8988T (cell line): Measurements from ENCODE around the gene NMT2.
"Not testable (repeated sequence)": the region's sequence is repeated elsewhere in the genome, so short reads cannot be mapped to it uniquely, and the experiment has no call there.

Experiments
- DNase-seq: peaks from one replicate; pipeline ENCODE4 v3.0.0; 2011

The NMT2 gene

GRCh38 chr10:15168291-15168785, at the start of gene NMT2:
Gene NMT2, minus strand, starts transcription at chr10:15168693. Its CDS starts 81 bp downstream, at chr10:15168612.
- DNase-seq, result peak; percentile 89

DNA sequence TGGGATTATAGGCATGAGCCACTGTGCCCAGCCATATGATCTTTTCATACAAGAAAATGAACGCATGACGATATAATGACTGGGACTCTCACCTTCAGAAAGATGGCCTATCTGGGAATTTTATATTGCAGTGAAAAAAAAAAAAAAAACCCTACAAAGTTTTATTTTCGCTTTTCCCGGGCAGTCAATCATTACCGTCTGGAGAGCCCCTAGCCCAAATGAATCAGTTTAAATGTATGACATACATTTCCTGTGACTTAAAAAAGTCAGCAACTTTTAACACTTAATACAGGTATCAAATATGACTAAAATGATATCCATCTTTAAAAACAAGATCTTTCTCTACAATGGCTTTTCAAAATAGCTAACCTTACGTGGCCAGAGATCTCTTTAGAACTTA, 48.2 kb upstream of the NMT2 start:
- DNase-seq, result no peak

DNA sequence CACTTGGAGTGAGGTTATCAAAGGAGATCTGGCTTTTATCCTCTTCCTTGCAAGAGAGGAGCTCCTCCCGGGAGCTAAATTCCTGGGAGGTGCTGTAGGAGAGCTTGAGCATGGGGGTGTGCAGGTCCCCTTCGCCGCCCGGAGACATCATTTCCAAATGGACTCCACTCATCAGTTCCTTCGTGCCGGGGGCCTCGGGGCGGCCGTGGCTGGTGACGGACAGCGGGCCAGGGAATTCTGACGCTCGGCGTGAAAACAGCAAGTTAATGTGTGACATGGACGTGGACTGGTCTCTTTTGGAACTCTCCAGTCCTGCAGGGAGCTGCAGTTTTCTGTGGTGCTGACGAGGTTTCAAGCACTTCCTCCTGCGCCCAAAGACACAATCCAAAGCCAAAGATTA, 45.7 kb upstream of the NMT2 start:
- no peak for DNase-seq

- no peak for DNase-seq
Observed at GRCh38 chr10:15213461-15213861, 45.0 kb upstream of the NMT2 start.

DNA sequence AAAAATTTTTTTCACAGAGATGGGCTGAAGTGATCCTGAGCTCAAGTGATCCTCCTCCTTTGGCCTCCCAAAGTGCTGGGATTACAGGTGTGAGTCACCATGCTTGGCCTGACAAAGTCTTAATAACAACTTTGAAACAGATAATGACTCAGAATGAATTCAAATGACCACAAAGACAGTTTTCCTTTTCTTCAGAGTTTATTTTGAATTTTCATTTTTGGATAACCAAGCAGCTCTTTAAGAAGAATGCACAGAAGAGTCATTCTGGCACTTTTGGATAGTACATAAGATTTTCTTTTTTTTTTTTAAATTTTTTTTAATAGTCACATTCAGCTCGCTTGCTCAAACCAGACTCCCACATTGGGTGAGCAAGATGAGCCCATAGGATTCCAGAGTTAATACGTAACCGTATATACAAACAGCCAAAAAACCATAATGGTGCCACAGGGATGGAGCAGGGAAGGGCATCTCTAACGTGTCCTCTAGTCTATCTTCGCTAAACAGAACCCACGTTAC, 43.0 kb upstream of the NMT2 start:
- no peak for DNase-seq

- DNase-seq, result no peak
Observed at GRCh38 chr10:15210521-15210920, 42.0 kb upstream of the NMT2 start.

- DNase-seq, result peak; percentile 51
Observed at GRCh38 chr10:15209827-15210509, 41.5 kb upstream of the NMT2 start.

DNA sequence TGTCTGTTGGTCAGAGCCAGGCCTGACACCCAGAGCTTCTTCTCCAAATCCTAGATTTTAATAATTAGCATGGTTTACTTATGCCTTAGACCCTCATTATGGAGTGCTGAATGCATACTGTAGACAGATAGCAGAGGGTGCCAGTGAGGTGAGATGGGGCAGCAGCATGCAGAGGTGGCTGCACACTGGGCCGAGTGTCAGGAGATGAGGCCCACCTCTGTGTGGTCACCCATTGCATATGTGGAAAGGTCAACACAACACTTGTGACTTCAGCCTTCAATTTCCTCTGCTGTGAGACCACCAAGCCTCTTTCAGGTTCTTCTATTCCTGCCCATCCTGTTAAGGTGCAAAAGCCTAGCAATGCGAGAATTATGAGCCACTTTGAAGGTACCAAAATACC, 39.7 kb upstream of the NMT2 start:
- DNase-seq, result no peak

GRCh38 chr10:15207410-15207809, 38.9 kb upstream of the NMT2 start:
- DNase-seq, result not testable (repeated sequence)

DNA sequence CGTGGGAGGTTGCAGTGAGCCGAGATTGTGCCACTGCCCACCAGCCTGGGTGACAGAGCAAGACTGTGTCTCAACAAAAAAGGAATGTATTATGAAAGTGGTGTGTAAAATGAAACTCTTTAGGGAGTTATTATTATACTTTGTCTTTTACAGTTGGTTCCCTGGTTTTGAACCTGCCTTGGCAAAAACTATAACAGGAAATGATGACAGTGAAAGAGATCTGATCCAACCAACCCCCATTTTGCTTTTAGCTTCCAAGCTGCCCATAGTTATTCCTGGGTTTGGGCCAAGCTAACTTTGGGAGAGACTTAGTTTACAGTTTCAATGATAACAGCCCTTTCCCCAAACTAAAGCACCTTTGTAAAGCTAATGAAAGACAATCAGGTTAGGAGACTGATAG, 34.1 kb upstream of the NMT2 start:
- no peak for DNase-seq

DNA sequence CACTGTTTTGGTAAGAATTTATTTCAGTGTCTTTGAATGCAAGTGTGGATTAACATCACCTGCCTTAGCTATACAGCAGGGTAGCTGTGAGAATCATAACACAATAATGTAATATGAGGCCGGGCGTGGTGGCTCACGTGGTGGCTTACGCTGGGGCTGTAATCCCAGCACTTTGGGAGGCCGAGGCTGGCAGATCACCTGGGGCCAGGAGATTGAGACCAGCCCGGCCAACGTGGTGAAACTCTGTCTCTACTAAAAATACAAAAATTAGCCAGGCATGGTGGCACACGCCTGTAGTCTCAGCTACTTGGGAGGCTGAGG, 33.8 kb upstream of the NMT2 start:
- DNase-seq, result not testable (repeated sequence)

GRCh38 chr10:15201589-15202300, 33.3 kb upstream of the NMT2 start:
- DNase-seq, result no peak

DNA sequence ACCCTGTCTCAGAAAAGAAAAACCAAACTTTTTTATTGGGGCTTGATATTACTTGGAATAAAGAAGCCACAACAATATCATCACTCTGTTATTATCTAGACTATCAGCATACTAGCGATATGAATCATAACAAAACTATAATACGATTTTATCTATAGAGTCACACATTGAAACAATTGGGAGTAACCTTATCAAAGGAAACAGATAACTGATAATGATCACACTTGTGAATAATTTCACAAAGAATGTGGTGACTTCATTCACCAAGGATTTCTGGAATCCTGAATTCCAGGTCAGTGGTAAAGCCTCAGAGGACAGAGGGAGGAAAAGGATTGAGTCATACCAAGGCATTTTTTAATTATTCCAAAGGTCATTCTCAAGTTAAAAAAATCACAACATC, 32.1 kb upstream of the NMT2 start:
- DNase-seq, result no peak

DNA sequence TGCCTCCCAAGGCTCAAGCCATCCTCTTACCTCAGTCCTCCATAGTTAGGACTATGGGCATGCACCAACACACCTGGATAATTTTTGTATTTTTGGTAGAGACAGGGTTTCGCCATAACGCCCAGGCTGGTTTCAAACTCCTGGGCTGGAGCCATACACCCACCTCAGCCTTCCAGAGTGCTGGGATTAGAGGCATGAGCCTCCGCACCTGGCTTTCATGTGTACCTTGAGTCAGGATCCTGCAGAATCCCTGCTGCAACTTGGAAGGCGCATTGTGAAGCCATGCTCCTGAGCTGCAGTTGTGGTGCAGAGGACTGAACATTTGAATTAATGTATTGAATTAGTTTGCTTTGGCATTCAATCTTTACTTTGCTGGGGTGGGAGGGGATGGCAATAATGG, 29.4 kb upstream of the NMT2 start:
- DNase-seq, result no peak

DNA sequence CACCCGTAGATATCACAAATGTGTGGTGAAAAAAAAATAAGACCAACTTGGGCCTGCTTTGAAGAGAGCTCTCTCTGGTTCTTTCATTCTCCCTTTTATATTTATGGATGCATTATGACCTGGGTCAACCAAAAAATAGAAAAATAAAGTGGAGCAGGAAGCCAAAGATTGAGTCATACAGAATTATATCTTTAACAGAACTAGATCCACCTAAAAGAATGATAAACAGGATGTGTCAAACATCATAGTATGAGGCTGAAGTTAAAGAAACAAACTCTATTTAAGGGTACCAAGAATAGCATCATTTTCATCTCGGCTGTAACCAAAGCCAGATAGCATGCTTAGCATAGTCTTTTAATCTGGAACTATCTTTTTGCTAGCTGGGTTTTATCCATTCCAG, 28.8 kb upstream of the NMT2 start:
- no peak for DNase-seq

DNA sequence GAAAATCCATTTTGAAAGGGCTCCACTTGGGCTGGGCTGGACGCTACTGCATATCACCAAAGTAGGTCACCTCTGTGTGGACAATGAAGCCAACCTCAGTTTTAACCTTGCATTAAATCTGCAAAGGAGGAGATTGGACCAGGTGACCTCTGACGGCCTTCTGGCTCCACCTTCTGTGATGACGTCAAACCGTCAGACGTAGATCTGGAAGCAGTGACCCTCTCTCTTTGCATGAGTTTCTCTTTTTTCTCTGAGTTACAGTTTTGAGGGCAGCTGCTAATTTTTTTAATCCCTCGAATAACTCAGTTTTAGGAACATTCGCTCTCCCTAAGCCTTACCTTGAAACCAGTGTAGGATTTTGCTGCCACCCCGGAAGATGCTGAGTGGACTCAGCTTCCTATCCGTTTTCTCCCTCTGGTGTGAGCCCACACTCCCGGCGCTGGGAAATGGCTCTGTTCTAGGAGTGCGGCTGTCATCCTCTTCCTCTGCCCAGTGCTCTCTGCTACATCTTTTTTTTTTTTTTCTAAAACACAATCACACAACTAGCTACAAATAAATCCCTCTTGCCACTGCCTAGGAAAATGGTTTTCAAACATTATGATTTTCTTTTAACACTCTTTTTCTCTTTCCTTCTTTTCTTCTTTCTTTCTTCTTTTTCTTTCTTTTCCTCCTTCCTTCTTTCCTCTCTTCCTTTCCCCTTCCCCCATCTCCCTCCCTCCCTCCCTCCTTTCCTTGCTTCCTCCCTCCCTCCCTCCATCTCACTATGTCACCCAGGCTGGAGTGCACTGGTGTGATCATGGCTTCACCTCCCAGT, 27.7 kb upstream of the NMT2 start:
- DNase-seq, result no peak

GRCh38 chr10:15189133-15189885, 20.8 kb upstream of the NMT2 start:
- no peak for DNase-seq

DNA sequence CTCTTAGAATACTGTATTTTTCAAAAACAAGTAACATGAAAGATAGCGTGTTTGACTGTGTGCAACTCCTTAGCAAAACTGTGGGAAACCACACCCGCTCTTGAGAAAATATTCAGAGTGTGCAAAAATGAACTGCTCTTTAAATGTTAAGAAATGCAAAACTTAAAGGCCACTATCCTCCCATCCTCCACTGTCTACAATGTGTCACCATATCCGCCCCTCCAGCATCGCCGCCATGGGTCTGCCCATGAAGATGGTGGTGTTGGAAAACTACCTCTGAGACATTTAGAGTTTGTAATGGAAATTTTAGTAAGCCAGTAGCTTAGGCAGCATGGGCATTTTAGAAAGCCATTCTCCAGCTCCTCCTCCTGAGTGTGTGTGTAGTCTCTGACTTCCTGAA, 20.1 kb upstream of the NMT2 start:
- DNase-seq, result no peak

GRCh38 chr10:15183689-15184481, 15.4 kb upstream of the NMT2 start:
- no peak for DNase-seq

GRCh38 chr10:15182540-15183207, 14.2 kb upstream of the NMT2 start:
- no peak for DNase-seq

DNA sequence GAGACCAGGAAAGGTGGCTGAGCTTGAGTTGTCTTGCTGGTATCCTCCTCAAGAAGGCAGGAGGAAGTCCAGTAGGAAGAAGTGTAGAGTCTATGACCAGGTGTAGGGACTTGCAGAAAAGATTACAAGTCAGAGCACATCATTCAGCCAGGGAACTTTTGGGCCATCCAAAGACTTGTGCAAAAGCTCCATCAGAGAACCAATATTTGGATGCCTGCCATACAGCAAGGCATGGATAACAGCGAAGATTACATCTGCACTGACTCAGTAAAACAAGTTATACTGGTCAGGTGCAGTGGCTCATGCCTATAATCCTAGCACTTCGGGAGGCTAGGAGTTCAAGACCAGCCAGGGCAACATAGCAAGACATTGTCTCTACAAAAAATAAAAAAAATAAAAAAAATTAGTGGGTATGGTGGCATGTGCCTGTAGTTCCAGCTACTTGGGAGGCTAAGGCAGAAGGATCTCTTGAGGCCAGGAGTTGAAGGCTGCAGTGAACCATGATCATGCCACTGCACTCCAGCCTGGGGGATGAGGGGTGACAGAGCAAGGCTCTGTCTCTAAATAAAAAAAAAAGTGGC, 13.2 kb upstream of the NMT2 start:
- no peak for DNase-seq
